Measurements from ENCODE around the gene MMP17. TPM values are rescaled to one million over a fixed set of nuclear protein-coding genes. Genes with fewer than 3 reads are reported as not detected.

The MMP17 gene
- total RNA-seq, 4 donors from 2014 or later, result 0.38 to 10.1 (median 4.1) TPM

DNA sequence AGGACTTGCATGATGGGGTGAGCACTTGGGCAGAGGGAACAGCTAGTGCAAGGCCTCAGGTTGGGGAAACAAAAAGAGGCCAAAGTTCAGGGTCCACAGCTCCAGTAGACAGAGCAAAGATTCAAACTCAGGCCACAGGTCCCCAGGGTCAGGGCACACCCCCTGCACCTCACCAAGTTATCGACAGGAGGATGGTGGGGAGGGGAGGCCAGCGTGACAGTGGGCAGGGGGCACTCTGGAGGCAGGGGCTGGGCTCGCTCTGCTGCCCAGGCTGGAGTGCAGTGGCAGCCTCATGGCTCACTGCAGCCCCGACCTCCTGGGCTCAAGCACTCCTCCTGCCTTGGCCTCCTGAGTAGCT, 33.9 kb downstream of the MMP17 start:
- H3K27me3 ChIP-seq, result no peaks in the 10 kb centered on the region
- no peak for TF ChIP-seq POLR2A (IDR thresholded peaks at IDR 0.05)
- TF ChIP-seq, protein P1, sequence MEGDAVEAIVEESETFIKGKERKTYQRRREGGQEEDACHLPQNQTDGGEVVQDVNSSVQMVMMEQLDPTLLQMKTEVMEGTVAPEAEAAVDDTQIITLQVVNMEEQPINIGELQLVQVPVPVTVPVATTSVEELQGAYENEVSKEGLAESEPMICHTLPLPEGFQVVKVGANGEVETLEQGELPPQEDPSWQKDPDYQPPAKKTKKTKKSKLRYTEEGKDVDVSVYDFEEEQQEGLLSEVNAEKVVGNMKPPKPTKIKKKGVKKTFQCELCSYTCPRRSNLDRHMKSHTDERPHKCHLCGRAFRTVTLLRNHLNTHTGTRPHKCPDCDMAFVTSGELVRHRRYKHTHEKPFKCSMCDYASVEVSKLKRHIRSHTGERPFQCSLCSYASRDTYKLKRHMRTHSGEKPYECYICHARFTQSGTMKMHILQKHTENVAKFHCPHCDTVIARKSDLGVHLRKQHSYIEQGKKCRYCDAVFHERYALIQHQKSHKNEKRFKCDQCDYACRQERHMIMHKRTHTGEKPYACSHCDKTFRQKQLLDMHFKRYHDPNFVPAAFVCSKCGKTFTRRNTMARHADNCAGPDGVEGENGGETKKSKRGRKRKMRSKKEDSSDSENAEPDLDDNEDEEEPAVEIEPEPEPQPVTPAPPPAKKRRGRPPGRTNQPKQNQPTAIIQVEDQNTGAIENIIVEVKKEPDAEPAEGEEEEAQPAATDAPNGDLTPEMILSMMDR (IDR thresholded peaks at IDR 0.05), result no peak
- no peak for DNase-seq
- H3K4me1 ChIP-seq, result peaks cover 0 to 4% of the 10 kb centered on the region in 2 donors
- H3K4me3 ChIP-seq (replicated peaks in 1 of 3), result no peak overlapping the region
- intact Hi-C loops (cut with DNase I), result no loop called here
- no peak overlapping the region for H3K27ac ChIP-seq
- H3K36me3 ChIP-seq, result no peaks in the 10 kb centered on the region
- WGBS, 2 donors, result 49 to 65% methylated on average over 4 of the region's 4 CpGs
- H3K9me3 ChIP-seq, result no peaks in the 10 kb centered on the region

DNA sequence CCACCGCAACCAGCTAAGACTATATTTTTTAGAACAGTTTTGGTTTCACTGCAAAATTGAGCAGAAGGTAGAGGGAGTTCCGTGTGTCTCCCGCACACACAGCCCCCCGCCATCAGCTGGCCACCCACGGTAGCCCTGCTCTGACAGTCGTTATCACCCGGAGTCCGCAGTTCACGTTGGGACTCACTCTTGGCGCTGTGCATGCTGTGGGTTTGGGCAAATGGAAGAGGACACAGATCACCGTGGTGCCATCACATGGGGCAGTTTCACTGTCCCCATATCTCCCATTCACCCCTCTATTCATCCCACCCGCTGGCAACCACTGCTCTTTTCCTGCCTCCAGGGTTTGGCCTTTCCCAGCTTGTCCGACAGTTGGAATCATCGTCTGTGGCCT, 34.4 kb downstream of the MMP17 start:
- Histone ChIP-seq H3K27ac (no peak overlapping the region), H3K4me3 (replicated peaks in 1 of 3) (no peak overlapping the region), H3K9me3 (no peaks in the 10 kb centered on the region), H3K27me3 (no peaks in the 10 kb centered on the region), H3K36me3 (no peaks in the 10 kb centered on the region), H3K4me1 (peaks cover 0 to 4% of the 10 kb centered on the region in 2 donors)
- whole genome bisulfite sequencing, 2 donors, result 77 to 79% methylated on average over 14 of the region's 14 CpGs
- intact Hi-C loops (cut with DNase I), result no loop called here
- TF ChIP-seq POLR2A (IDR thresholded peaks at IDR 0.05), result no peak
- TF ChIP-seq, protein P1 (IDR thresholded peaks at IDR 0.05), result no peak
- no peak for DNase-seq

DNA sequence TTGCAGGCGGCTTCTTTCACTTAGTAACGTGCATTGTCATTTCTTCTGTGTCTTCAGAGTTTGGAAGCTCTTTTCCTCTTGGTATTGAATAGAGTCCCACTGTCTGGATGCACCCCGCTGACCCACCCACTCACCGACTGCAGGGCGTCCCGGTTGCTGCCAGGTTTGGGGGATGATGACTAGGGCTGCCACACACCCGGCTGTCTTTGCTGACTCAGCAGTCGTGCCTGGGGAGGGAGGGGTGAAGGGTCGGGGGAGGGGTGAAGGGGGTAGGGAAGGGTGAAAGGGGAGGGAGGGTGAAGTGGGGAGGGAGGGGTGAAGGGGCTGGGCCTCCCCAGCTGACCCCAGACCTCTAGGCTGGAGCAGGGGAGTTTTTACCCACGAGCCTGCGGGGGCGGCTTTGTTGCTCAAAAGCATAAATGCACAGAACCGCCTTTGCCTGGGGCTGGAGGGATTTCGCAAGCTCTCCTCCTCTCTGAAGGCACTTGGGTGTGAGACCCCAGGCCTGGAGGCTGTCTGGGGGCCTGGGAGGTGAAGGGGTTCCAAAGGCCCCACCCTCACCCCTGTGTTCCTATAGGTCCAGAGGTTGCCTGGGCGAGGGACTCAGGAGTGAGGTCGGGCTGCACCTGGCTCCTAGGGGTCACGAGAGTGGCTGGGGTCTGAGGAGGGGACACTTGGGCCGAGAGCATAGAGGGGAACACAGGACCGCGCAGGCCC, 35.0 kb downstream of the MMP17 start:
- intact Hi-C loops (cut with DNase I), result no loop called here
- WGBS, 2 donors, result 50 to 51% methylated on average over 15 to 18 of the region's 20 CpGs
- Histone ChIP-seq H3K27me3 (no peaks in the 10 kb centered on the region), H3K9me3 (no peaks in the 10 kb centered on the region), H3K4me3 (replicated peaks in 1 of 3) (no peak overlapping the region), H3K27ac (no peak overlapping the region), H3K36me3 (no peaks in the 10 kb centered on the region), H3K4me1 (peaks cover 0 to 4% of the 10 kb centered on the region in 2 donors)
- no peak for TF ChIP-seq POLR2A (IDR thresholded peaks at IDR 0.05)
- TF ChIP-seq, protein P1 (IDR thresholded peaks at IDR 0.05), result no peak
- DNase-seq, result no peak

DNA sequence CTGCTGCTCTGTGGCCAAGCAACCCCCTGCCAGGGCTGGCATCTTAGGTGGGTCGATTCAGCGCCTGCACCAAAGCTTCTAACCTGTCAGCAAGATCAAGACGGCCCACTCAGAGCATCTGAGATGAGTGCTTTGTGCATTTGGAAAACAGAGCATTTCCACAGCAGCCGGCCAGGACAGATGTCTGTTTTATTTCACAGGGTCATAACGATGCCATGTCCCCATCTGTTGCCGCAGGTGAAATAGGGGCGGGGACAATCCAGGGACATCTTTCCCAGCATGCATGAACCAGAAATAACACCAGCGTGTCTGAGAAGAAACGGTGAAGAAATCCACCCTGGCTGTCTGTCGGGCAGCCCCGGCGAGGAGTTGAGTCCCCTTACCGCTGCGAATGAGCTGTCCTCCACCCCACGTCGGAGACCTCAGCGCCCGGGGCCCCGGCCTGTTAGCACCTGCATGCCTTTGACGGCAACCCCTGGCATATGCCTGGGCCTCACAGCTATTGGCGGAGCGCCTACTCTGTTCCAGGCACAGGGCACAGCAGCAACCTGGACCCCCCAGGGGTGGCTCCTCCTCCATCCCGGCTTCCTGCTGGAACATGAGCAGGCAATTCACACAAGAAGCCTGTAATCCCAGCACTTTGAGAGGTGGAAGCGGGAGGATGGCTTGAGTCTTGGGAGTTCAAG, 35.7 kb downstream of the MMP17 start:
- no peak for DNase-seq
- no peak overlapping the region for H3K4me3 ChIP-seq (replicated peaks in 1 of 3)
- peaks cover 0 to 4% of the 10 kb centered on the region in 2 donors for H3K4me1 ChIP-seq
- H3K27ac ChIP-seq, result no peak overlapping the region
- 58 to 72% methylated on average over 9 to 17 of the region's 24 CpGs for WGBS, 2 donors
- intact Hi-C loops (cut with DNase I), result no loop called here
- TF ChIP-seq, protein P1 (IDR thresholded peaks at IDR 0.05), result no peak
- TF ChIP-seq POLR2A (IDR thresholded peaks at IDR 0.05), result no peak
- no peaks in the 10 kb centered on the region for H3K36me3 ChIP-seq
- no peaks in the 10 kb centered on the region for H3K27me3 ChIP-seq
- no peaks in the 10 kb centered on the region for H3K9me3 ChIP-seq

DNA sequence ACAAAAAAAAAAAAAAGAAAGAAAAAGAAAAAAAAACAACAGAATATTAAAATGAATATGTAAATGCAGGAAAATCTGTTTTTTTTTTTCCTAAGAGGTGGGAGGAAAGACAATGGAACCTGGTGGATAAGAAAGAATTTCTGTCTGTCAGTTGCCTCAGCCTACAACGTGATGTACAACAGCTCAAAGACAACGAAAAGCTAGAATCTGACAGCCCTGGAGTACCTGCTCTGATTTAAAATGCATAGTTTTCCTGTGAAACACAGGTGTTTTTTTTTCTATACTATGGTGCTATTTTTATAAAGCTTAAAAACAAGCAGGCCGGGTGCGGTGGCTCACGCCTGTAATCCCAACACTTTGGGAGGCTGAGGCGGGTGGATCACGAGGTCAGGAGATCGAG, 36.3 kb downstream of the MMP17 start:
- no peak for TF ChIP-seq POLR2A (IDR thresholded peaks at IDR 0.05)
- TF ChIP-seq, protein P1 (IDR thresholded peaks at IDR 0.05), result no peak
- 88 to 91% methylated on average over 8 of the region's 8 CpGs for WGBS, 2 donors
- no peak for DNase-seq
- Histone ChIP-seq H3K36me3 (no peaks in the 10 kb centered on the region), H3K27ac (no peak overlapping the region), H3K27me3 (no peaks in the 10 kb centered on the region), H3K9me3 (no peaks in the 10 kb centered on the region), H3K4me1 (peaks cover 0 to 4% of the 10 kb centered on the region in 2 donors), H3K4me3 (replicated peaks in 1 of 3) (no peak overlapping the region)
- intact Hi-C loops (cut with DNase I), result no loop called here

All from thyroid gland (tissue), 4 donors.